Right hindlimb (tissue), 1 donor: ENCODE results near the gene BSDC1.
"Not testable (repeated sequence)": the region's sequence is repeated elsewhere in the genome, so short reads cannot be mapped to it uniquely, and the experiment has no call there.

Experiments
- DNase-seq: peaks from one replicate; pipeline ENCODE4 v3.0.0-alpha.2; 2018

BSDC1 gene

GRCh38 chr1:32394141-32394889 lies at the start of gene BSDC1:
BSDC1 (minus strand) TSS chr1:32394441; CDS start chr1:32394414, 27 bp downstream.
- peak; percentile 99 for DNase-seq

- DNase-seq = not testable (repeated sequence)
Observed at GRCh38 chr1:32441467-32441866, 47.2 kb upstream of the BSDC1 start.

- not testable (repeated sequence) for DNase-seq
Observed at GRCh38 chr1:32438777-32439176, 44.5 kb upstream of the BSDC1 start.

DNA sequence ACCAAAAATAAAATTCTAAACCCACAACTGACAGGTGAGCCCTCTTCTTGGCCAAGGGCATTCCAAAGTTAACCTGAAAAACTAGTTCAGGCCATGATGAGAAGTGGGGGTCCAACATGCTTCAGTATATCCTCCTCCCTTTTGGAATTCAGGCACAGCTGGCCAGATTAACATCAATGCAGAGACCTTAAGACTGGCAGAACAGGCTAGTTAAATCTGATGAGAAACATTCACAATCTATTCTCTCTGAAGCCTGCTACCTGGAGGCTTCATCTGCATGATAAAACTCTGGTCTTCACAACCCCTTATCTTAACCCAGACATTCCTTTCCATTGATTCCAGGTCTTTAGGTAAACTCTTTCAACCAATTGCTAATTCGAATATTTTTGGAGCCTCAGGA lies 43.9 kb upstream of the BSDC1 start:
- DNase-seq = no peak

DNA sequence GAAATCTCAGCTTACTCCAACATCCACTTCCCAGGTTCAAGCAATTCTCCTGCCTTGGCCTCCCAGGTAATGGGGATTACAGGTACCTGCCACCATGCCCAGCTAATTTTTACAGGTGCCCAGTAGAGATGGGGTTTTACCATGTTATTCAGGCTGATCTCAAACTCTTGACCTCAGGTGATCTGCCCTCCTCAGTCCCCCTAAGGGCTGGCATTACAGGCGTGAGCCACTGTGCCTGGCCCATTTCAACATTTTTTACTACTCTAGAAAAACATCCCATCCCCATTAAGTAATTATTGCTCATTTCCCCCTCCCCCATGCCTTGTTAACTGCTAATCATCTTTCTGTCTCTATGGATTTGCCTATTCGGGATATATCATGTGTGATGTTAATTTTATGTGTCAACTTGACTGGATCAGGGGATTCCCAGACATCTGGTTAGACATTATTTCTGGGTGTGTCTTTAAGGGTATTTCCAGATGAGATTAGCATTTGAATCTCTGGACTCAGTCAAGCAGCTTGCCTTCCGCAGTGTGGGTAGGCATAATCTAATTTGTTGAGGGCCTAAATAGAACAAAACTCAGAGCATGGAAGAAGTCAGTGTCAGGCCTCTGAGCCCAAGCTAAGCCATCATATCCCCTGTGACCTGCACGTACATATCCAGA lies 37.6 kb upstream of the BSDC1 start:
- no peak for DNase-seq

DNA sequence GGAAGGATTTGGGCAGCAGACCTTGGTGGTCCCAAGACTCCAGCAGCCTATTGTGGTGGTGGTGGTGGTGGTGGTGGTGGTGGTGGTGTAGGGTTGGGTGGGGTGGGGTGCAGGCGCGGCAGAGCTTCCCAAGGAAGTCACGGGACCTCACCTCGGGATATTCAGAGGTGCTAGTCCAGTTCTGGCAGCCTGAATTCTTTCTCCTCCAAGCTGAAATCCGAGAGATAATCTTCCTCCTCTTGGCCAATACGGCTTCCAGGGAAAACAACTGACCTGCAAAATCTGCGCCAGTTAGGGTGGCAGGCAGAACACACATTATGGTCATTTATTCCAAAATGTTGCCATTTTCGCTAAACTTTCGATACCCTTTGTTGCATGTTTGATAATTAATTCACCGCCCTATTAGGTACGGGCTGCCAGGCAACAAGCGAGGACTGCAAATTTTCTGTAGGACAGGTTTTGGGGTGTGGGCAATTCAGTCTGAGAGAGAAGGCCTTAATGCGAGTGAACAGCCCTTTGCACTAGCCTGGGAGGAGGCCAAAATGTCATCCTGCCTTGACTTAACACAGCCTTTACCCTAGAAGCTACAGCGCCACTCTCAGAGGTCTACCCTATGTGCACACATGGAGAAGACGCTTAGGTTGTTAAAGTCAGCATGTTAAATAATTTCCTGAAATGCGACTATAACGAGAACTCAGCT lies 33.2 kb upstream of the BSDC1 start:
- DNase-seq = no peak

GRCh38 chr1:32426489-32427255 lies 32.4 kb upstream of the BSDC1 start:
- DNase-seq = peak; percentile 41

DNA sequence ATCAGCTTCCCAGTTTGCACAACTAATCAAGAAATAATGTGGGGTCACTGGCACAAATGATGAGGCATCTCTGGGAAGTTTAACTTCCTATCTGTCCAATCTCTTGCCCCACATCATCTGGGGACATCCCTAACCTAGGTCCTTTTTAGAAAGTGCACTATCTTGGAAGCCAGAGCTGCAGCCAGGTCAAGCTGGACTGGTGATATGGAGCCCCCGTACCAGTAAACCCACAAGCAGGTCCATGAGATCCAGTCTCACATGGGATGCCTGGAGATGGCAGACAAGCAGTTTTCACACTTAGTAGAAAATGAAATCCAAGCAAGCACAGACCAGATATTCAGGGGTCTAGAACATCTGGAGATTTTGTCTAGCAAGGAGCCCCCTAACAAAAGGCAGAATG lies 27.5 kb upstream of the BSDC1 start:
- DNase-seq = no peak

GRCh38 chr1:32414186-32414886 lies 20.1 kb upstream of the BSDC1 start:
- DNase-seq = no peak

DNA sequence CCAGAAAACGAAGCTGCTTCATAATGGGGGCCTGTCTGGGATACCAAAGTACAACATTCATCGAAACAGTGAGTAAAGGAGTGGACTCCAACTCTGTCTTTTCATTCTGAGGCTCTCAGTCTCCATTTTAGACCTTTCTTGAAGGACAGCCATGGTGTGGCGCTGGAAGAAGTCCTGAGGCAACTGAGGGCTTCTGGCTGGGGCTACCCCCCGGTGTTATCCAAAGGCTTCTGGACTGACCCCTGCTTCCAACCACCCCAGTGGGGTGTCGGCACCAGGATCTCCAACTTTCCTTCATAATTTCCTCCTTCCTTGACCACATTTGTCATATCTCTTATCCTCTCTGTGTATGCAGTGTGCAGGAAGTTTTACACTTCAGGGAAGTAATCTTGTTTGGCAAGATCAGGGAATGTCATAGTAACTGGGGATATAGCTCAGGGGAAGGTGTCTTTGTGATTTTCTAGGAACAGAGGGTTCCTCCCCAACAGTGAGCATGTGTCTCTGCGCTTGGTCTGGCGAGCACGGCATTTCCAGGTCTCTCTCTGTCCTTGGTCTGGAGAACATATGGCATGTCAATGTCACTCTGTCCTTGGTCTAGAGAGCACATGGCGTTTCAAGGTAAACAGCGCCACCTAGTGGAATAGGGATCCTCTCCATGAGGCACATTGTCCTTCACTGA lies 19.4 kb upstream of the BSDC1 start:
- DNase-seq = peak; percentile 35

GRCh38 chr1:32411261-32411660 lies 17.0 kb upstream of the BSDC1 start:
- DNase-seq = no peak

DNA sequence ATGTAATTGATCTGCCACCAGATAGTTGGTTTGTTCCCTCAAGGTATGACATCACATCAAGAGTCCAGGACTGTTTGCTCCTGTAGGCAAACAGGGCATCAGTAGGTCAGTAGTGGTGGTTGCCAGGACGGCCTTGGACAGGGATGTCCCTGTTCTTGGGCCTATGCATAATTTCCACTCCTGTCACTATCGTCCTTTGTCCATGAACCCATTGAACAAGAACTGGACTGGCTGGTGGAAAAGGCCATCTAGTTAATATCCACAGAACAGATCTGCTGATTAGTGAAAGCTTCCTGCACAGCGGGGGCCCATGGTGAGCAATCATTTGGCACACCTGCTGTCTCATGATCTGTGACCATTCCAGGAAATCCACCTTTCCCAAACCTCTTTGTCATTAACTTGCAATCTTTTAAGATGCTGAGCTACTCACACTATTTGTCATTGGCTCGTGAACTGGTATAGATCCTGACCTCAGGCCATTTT lies 12.4 kb upstream of the BSDC1 start:
- no peak for DNase-seq

GRCh38 chr1:32405672-32406467 lies 11.6 kb upstream of the BSDC1 start:
- no peak for DNase-seq

DNA sequence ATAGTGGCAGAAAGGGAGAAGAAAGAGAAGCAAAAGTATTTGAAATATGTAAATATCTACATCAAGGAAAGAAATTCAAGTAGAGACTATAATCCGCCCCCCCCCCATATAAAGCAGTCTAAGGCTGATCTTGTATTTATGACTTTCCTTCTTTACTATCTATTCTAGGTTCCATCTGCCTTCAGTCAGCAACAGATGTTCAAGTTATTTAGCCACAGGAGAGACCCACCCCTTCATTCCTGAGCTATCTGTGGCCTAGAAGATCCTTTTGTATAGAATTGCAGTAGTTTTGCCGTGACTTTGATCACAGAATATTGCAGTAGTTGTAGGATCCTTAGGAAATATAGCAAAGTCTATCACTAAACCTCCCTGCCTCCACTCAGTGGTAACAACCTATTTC lies 10.7 kb upstream of the BSDC1 start:
- no peak for DNase-seq

- DNase-seq = peak; percentile 86
Observed at GRCh38 chr1:32400876-32401631, 6.8 kb upstream of the BSDC1 start.

- DNase-seq = no peak
Observed at GRCh38 chr1:32399843-32400242, 5.6 kb upstream of the BSDC1 start.

DNA sequence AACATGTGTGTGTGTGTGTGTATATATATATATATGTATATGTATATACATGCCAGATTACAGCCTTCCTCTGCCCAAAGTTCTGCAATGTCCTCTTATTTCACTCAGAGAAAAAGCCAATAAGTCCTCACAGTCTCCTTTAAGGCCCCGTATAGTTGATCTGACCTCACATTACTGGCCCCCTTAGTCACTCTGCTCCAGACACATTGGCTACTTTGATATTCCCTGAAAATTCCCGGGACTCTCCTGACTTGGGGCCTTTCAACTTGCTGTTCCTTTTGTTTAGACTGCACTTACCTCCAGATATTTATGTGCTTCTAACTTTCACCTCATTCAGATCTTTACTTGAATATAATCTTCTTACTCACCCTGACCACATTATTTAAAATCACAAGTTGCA lies 4.2 kb upstream of the BSDC1 start:
- no peak for DNase-seq

DNA sequence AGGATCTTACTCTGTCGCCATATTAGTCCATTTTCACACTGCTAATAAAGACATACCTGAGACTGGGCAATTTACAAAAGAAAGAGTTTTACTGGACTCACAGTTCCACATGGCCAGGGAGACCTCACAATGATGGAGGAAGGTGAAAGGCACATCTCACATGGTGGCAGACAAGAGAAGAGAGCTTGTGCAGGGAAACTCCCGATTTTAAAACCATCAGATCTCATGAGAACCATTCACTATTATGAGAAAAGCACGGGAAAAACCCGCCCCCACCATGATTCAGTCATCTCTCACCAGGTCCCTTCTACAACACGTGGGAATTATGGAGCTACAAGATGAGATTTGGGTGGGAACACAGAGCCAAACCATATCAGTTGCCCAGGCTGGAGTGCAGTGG lies 2.3 kb upstream of the BSDC1 start:
- not testable (repeated sequence) for DNase-seq

DNA sequence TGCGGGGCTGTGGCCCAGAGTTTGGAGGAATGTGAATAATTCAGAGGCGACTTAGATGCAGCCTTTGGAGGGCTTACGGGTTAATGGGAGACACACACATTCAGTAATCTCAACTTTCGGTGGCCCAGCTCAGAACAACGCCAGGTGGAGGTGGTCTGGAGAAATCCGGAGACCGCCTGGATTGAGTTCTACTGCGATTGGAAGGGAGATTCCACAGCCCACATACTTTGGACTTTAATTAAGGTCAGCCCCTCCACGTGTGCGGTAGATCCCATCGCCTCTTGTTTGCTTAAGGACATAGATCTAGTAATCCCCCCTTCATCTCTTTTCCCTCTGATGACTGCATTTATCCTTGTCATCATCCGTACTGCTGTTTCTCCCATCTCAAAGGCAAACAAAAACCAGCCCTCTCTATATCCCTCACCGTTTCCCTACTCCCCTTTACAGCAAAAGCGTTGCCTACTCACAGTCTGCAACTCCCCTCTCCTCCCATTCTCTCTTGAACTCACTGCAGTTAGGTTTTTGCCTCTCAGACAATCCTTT lies 720 bp upstream of the BSDC1 start:
- DNase-seq = no peak

DNA sequence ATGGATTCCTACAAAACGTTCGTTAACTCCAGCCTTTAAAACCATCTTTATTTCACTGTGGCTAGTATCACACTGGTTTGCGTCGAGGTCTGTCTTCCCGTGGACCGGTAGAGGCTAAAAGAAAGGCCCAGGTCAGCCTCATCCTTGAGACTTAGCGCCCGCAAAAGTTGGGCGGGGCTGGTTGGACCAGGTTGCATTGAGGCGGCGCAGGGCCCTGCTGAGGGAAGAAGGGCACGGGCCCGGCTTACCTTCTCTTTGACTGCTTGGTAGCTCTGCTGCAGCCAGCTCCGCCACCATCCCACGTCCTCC lies 455 bp downstream of the BSDC1 start:
- DNase-seq = no peak
